Erythroblast (primary cell): ENCODE results near the gene UBL4A.

ENCODE experiments used
- GATA1 ChIP-seq: IDR thresholded peaks from 2 replicates; pipeline ENCODE4 v1.6.1; 2011; ENCODE audit warnings: low read depth, mild to moderate bottlenecking, control low read depth, low read length, moderate library complexity
- POLR2A ChIP-seq: IDR thresholded peaks from 2 replicates; pipeline ENCODE4 v1.6.1; 2011; ENCODE audit warnings: mild to moderate bottlenecking, low read length

GRCh38 chrX:154467556-154467955 lies 18.9 kb downstream of the UBL4A start:
- TF ChIP-seq POLR2A (no peak), GATA1 (no peak)
